ENCODE measurements around the gene ADAMTSL3.
A peak's percentile ranks its signal among the peaks of the same experiment; 100 is the strongest.

The ADAMTSL3 gene

GRCh38 chr15:83657549-83657948, 3.6 kb downstream of the ADAMTSL3 start:
- H3K36me3 ChIP-seq (ENCODE audit: control insufficient read depth in 1 of 2, insufficient read depth in 2 of 2, low read length in 2 of 2) = no peaks in the 10 kb centered on the region
- no peaks in the 10 kb centered on the region for H3K27me3 ChIP-seq (ENCODE audit: low read depth, low read length)
- H3K4me1 ChIP-seq (ENCODE audit: control insufficient read depth in 1 of 2, insufficient read depth in 2 of 2, low read length in 2 of 2) = peaks cover 0 to 3% of the 10 kb centered on the region in 2 donors
- peak overlapping the region in 1 of 2 donors; percentile 63 for H3K4me3 ChIP-seq (ENCODE audit: low read depth in 1 of 2, low read length in 2 of 2)
- H3K9me3 ChIP-seq (ENCODE audit: control insufficient read depth in 1 of 2, low read length in 2 of 2) = no peaks in the 10 kb centered on the region
- no peak overlapping the region for H3K27ac ChIP-seq (ENCODE audit: low read length)

- H3K27me3 ChIP-seq (ENCODE audit: low read depth, low read length) = no peaks in the 10 kb centered on the region
- H3K4me1 ChIP-seq (ENCODE audit: control insufficient read depth in 1 of 2, insufficient read depth in 2 of 2, low read length in 2 of 2) = peaks cover 0 to 3% of the 10 kb centered on the region in 2 donors
- H3K9me3 ChIP-seq (ENCODE audit: control insufficient read depth in 1 of 2, low read length in 2 of 2) = no peaks in the 10 kb centered on the region
- H3K36me3 ChIP-seq (ENCODE audit: control insufficient read depth in 1 of 2, insufficient read depth in 2 of 2, low read length in 2 of 2) = peaks cover 0 to 5% of the 10 kb centered on the region in 2 donors
- H3K27ac ChIP-seq (ENCODE audit: low read length) = peak overlapping the region; percentile 49
- no peak overlapping the region for H3K4me3 ChIP-seq (ENCODE audit: low read depth in 1 of 2, low read length in 2 of 2)
Observed at GRCh38 chr15:83658430-83659416, 4.8 kb downstream of the ADAMTSL3 start.

- H3K27me3 ChIP-seq (ENCODE audit: low read depth, low read length) = no peaks in the 10 kb centered on the region
- H3K4me1 ChIP-seq (ENCODE audit: control insufficient read depth in 1 of 2, insufficient read depth in 2 of 2, low read length in 2 of 2) = peaks cover 0 to 3% of the 10 kb centered on the region in 2 donors
- no peak overlapping the region for H3K4me3 ChIP-seq (ENCODE audit: low read depth in 1 of 2, low read length in 2 of 2)
- no peaks in the 10 kb centered on the region for H3K9me3 ChIP-seq (ENCODE audit: control insufficient read depth in 1 of 2, low read length in 2 of 2)
- peak overlapping the region; percentile 49 for H3K27ac ChIP-seq (ENCODE audit: low read length)
- H3K36me3 ChIP-seq (ENCODE audit: control insufficient read depth in 1 of 2, insufficient read depth in 2 of 2, low read length in 2 of 2) = peaks cover 0 to 5% of the 10 kb centered on the region in 2 donors
Observed at GRCh38 chr15:83659417-83659812, 5.5 kb downstream of the ADAMTSL3 start.

GRCh38 chr15:83665480-83665879, 11.6 kb downstream of the ADAMTSL3 start:
- no peaks in the 10 kb centered on the region for H3K4me1 ChIP-seq (ENCODE audit: control insufficient read depth in 1 of 2, insufficient read depth in 2 of 2, low read length in 2 of 2)
- H3K36me3 ChIP-seq (ENCODE audit: control insufficient read depth in 1 of 2, insufficient read depth in 2 of 2, low read length in 2 of 2) = peaks cover 4 to 5% of the 10 kb centered on the region in 2 donors
- no peak overlapping the region for H3K27ac ChIP-seq (ENCODE audit: low read length)
- H3K27me3 ChIP-seq (ENCODE audit: low read depth, low read length) = no peaks in the 10 kb centered on the region
- H3K9me3 ChIP-seq (ENCODE audit: control insufficient read depth in 1 of 2, low read length in 2 of 2) = no peaks in the 10 kb centered on the region
- H3K4me3 ChIP-seq (ENCODE audit: low read depth in 1 of 2, low read length in 2 of 2) = no peak overlapping the region

- no peak overlapping the region for H3K4me3 ChIP-seq (ENCODE audit: low read depth in 1 of 2, low read length in 2 of 2)
- peaks cover 0 to 11% of the 10 kb centered on the region in 2 donors for H3K4me1 ChIP-seq (ENCODE audit: control insufficient read depth in 1 of 2, insufficient read depth in 2 of 2, low read length in 2 of 2)
- H3K27me3 ChIP-seq (ENCODE audit: low read depth, low read length) = no peaks in the 10 kb centered on the region
- peaks cover 0 to 4% of the 10 kb centered on the region in 2 donors for H3K36me3 ChIP-seq (ENCODE audit: control insufficient read depth in 1 of 2, insufficient read depth in 2 of 2, low read length in 2 of 2)
- H3K27ac ChIP-seq (ENCODE audit: low read length) = no peak overlapping the region
- no peaks in the 10 kb centered on the region for H3K9me3 ChIP-seq (ENCODE audit: control insufficient read depth in 1 of 2, low read length in 2 of 2)
Observed at GRCh38 chr15:83670672-83671229, 16.8 kb downstream of the ADAMTSL3 start.

- H3K27me3 ChIP-seq (ENCODE audit: low read depth, low read length) = no peaks in the 10 kb centered on the region
- no peaks in the 10 kb centered on the region for H3K9me3 ChIP-seq (ENCODE audit: control insufficient read depth in 1 of 2, low read length in 2 of 2)
- peaks cover 0 to 4% of the 10 kb centered on the region in 2 donors for H3K36me3 ChIP-seq (ENCODE audit: control insufficient read depth in 1 of 2, insufficient read depth in 2 of 2, low read length in 2 of 2)
- peaks cover 0 to 11% of the 10 kb centered on the region in 2 donors for H3K4me1 ChIP-seq (ENCODE audit: control insufficient read depth in 1 of 2, insufficient read depth in 2 of 2, low read length in 2 of 2)
- no peak overlapping the region for H3K4me3 ChIP-seq (ENCODE audit: low read depth in 1 of 2, low read length in 2 of 2)
- no peak overlapping the region for H3K27ac ChIP-seq (ENCODE audit: low read length)
Observed at GRCh38 chr15:83671603-83672002, 17.7 kb downstream of the ADAMTSL3 start.

- Histone ChIP-seq H3K27ac (ENCODE audit: low read length) (no peak overlapping the region), H3K36me3 (ENCODE audit: control insufficient read depth in 1 of 2, insufficient read depth in 2 of 2, low read length in 2 of 2) (no peaks in the 10 kb centered on the region), H3K27me3 (ENCODE audit: low read depth, low read length) (no peaks in the 10 kb centered on the region), H3K4me1 (ENCODE audit: control insufficient read depth in 1 of 2, insufficient read depth in 2 of 2, low read length in 2 of 2) (peaks cover 0 to 11% of the 10 kb centered on the region in 2 donors), H3K9me3 (ENCODE audit: control insufficient read depth in 1 of 2, low read length in 2 of 2) (no peaks in the 10 kb centered on the region), H3K4me3 (ENCODE audit: low read depth in 1 of 2, low read length in 2 of 2) (no peak overlapping the region)
Observed at GRCh38 chr15:83673385-83673784, 19.5 kb downstream of the ADAMTSL3 start.

GRCh38 chr15:83682476-83683088, 28.7 kb downstream of the ADAMTSL3 start:
- Histone ChIP-seq H3K9me3 (ENCODE audit: control insufficient read depth in 1 of 2, low read length in 2 of 2) (peaks cover 8 to 9% of the 10 kb centered on the region in 2 donors), H3K27ac (ENCODE audit: low read length) (no peak overlapping the region), H3K36me3 (ENCODE audit: control insufficient read depth in 1 of 2, insufficient read depth in 2 of 2, low read length in 2 of 2) (no peaks in the 10 kb centered on the region), H3K4me1 (ENCODE audit: control insufficient read depth in 1 of 2, insufficient read depth in 2 of 2, low read length in 2 of 2) (peaks cover 0 to 16% of the 10 kb centered on the region in 2 donors), H3K4me3 (ENCODE audit: low read depth in 1 of 2, low read length in 2 of 2) (no peak overlapping the region), H3K27me3 (ENCODE audit: low read depth, low read length) (no peaks in the 10 kb centered on the region)

- Histone ChIP-seq H3K4me3 (ENCODE audit: low read depth in 1 of 2, low read length in 2 of 2) (peak overlapping the region; percentile 31 to 46), H3K4me1 (ENCODE audit: control insufficient read depth in 1 of 2, insufficient read depth in 2 of 2, low read length in 2 of 2) (peaks cover 0 to 16% of the 10 kb centered on the region in 2 donors), H3K27me3 (ENCODE audit: low read depth, low read length) (no peaks in the 10 kb centered on the region), H3K27ac (ENCODE audit: low read length) (peak overlapping the region; percentile 14), H3K36me3 (ENCODE audit: control insufficient read depth in 1 of 2, insufficient read depth in 2 of 2, low read length in 2 of 2) (no peaks in the 10 kb centered on the region), H3K9me3 (ENCODE audit: control insufficient read depth in 1 of 2, low read length in 2 of 2) (no peaks in the 10 kb centered on the region)
Observed at GRCh38 chr15:83685916-83686332, 32.0 kb downstream of the ADAMTSL3 start.

- Histone ChIP-seq H3K4me1 (ENCODE audit: control insufficient read depth in 1 of 2, insufficient read depth in 2 of 2, low read length in 2 of 2) (peaks cover 0 to 19% of the 10 kb centered on the region in 2 donors), H3K4me3 (ENCODE audit: low read depth in 1 of 2, low read length in 2 of 2) (no peak overlapping the region), H3K27ac (ENCODE audit: low read length) (no peak overlapping the region), H3K36me3 (ENCODE audit: control insufficient read depth in 1 of 2, insufficient read depth in 2 of 2, low read length in 2 of 2) (no peaks in the 10 kb centered on the region), H3K9me3 (ENCODE audit: control insufficient read depth in 1 of 2, low read length in 2 of 2) (no peaks in the 10 kb centered on the region), H3K27me3 (ENCODE audit: low read depth, low read length) (no peaks in the 10 kb centered on the region)
Observed at GRCh38 chr15:83688201-83688600, 34.3 kb downstream of the ADAMTSL3 start.

GRCh38 chr15:83690676-83691075, 36.8 kb downstream of the ADAMTSL3 start:
- Histone ChIP-seq H3K9me3 (ENCODE audit: control insufficient read depth in 1 of 2, low read length in 2 of 2) (no peaks in the 10 kb centered on the region), H3K4me1 (ENCODE audit: control insufficient read depth in 1 of 2, insufficient read depth in 2 of 2, low read length in 2 of 2) (peaks cover 4 to 30% of the 10 kb centered on the region in 2 donors), H3K27me3 (ENCODE audit: low read depth, low read length) (no peaks in the 10 kb centered on the region), H3K36me3 (ENCODE audit: control insufficient read depth in 1 of 2, insufficient read depth in 2 of 2, low read length in 2 of 2) (no peaks in the 10 kb centered on the region), H3K27ac (ENCODE audit: low read length) (no peak overlapping the region), H3K4me3 (ENCODE audit: low read depth in 1 of 2, low read length in 2 of 2) (no peak overlapping the region)

All from muscle layer of duodenum (tissue), 2 donors.